ENCODE results near the gene RTN4R.
A peak's percentile ranks its signal among the peaks of the same experiment; 100 is the strongest.

The RTN4R gene

DNA sequence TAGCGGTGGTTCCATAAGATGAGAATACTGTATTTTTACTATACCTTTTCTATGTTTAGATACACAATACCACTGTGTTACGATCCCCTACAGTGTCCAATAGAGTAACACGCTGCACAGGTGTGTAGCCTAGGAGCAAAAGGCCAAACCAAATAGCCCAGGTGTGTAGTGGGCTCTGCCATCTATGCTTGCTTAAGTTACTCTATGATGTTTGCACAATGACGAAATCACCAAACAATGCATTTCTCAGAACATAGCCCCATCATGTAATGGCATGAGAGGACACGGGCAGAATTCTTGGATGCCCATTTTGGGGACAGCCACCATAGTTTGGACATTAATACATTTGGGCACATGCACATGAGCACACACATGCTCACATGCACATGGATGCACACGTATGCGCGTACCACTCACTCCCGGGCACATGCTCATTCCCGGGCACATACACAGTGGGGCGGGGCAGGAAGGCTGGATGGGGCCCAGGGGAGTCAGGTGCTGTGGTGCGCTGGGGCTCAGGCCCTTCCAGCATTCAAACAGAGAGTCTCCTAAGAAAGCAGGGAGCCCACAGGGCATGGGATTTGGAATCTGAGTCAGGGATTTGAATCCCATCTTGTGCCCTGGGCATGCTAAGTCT, 51.1 kb downstream of the RTN4R start:
- no peak for DNase-seq (ENCODE audit: low read depth in 2 of 2)

DNA sequence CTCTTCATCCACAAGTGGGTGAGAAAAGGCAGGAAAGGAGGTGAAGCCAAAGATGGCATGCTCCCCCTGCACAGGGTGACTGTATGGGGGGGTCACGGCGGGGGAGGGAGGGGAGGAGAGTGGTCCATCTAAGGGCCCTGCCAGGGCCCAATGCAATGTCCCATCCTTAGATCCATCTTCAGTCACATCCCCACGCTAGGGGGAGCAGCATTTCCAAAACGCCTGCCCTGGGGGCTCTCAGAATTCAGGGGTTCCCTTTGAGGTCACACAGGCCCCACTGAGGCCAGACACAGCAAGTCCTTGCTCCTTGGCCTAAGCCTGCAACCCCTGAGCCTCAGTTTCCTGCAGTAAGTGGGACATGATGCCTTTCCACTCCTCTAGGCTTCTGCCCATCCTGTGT, 52.4 kb downstream of the RTN4R start:
- no peak for DNase-seq (ENCODE audit: low read depth in 2 of 2)

DNA sequence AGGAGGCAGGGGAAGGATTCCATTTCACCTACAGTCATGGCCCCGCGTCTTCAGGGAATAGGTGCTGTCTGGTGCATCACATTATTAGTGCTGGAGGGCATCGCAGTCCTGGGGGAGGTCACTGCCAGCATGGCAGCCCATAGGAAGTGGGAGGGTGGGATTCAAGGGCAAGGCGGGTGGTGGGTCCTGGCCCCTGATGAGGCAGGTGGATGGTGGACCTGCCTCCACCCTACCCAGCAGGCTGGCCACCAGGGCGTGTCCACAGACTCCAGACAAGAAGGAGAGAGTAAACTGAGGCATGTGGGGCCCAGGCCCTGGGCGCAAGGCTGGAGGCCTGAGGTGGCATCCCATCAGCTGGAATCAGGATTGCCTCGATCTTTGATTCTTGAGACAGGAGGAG, 53.3 kb downstream of the RTN4R start:
- DNase-seq (ENCODE audit: low read depth in 2 of 2), result no peak

DNA sequence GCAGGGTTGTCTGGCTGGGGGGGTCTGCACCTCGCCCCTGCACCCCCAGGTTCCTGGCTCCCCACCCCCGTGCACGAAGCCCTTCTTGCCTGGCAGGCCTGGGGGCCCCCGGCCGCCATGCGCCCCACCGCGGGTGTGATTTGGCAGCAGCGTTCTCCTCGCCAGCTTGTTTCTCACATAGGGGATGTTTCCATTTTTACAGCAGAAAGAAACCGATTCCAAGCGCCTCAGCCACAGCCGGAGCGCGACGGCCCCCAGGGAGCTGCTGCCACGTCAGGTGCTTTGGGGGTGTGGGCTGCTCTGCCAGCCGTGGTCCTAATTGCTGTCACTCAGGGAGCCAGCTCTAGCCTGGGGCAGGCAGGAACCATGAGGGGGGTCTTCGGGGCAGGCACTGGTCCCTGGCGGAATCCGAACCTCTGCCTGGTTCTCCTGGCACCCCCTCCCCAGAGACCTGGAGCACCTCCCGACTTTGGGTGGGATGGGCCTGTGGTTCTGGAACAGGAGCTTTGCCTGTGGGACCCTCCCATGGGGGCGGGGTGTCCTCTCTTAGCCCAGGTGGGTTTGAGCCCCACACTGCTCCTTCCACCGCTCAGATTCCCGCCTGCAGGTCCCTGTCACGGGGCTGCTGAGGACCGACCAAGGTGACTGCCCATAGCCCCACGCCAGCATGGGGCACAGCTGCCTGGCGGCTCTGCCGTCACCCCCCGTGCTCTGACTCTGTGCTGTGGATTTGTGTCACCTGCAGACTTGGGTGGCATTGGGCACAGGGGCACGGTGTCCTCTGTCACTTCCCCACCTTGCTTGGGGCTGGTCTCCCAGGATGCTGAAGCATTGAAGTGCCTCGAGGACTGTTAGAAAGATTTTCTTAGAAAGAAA, 54.0 kb downstream of the RTN4R start:
- no peak for DNase-seq (ENCODE audit: low read depth in 2 of 2)

DNA sequence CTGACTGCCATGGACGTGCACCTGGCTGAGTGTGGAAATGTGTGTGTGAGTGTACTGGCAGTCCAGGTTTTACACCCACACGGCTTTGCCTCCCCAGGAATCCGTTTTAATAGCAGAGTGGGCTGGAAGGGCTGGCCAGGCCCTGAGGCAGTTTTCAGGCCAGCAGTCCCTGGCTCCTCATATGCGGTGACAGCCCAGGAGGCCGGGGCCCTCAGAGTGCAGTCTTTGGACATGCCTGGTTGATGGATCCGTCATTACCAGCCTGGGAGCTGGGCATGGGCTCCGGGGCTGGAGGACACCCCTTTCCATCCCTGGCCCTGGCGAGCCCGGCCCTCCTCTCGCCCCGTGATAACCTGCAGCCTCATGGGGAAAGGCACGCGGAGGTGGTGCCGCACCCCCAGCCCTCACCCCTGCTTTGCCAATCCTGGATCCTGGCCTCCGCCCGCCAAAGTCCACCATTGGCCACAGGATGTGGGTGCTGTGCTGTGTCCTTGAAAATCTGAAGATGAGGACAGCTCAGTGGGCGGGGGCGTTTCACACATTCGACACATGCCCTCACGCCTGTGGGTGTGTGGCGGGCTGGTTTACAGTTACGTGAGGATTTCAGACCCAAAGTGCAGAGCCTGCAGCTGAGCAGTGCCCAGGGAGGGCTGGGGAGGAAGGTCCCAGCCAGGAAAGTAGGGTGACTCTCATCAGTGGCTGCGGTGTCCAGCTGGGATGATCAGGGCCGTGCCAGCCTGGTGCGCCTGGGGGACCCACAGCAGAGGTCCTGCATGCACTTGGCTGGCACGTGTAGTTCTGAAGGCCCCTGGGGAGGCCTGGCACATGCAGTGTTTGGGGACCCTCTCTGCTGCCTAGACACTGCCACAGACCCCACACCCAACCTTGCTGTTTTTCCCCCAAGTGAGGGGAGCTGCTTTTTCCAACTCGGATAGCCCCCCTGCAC, 55.1 kb downstream of the RTN4R start:
- no peak for DNase-seq (ENCODE audit: low read depth in 2 of 2)

DNA sequence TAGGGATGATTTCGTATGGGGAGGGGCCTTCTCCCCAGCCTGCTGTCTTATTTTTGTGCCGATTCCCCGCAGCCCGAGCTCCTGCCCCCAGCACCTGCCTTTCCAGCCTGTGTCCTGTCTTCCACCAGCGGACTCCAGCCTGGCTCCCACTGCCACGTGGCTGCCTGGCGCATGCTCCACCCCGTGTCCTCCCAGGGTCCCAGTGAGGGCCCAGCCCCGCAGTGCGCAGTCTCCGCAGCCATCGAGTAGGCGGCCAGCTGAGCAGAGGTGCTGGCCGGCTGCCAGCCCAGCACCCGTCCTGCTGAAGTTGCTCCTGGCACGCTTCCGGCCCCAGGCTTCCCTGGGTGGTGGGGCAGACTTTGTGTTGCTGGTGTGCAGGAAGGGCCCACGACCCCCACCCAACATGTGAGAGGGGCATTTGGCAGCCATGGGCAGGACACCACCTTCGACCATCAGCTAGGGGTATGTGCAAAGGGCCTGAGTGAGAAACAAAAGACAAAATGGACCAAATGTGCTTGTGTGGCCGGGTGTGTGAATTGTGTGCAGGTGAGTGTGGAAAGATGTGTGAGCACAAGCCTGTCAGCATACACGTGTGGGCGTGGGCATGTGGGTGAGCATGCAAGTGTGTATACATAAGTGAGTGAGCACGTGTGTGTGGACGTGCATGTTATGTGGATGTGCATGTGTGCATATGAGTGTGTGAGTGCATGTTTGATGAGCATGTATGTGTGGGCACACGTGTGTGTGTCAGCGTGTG, 55.9 kb downstream of the RTN4R start:
- no peak for DNase-seq (ENCODE audit: low read depth in 2 of 2)

DNA sequence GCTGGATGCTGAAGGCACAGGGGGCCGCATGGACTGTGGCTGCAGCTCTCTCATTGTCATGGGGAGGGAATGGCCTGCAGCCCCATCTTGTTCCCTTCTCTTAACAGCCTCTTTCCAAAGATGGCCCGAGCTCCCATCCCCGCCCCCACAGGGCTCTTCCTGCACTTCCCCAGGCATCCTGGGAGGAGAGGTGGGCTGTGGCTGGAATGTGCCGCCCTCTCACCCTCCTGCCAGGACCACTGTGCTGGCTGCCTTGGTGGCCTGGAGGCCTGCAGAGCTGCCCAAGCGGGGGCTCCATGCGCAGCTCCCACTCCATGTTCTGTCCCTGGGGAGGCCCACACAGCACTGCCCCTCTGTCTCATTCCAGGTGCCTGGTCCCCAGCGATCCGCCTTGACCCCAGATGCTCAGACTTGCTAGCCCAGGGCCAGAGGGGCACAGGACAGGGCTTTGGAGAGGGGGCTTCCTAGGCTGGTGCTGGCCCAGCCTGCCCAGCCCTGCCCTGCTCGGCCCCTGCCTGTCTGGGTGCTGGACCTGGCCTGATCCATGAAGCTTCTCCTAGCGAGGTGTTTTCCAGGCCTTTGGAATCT, 56.6 kb downstream of the RTN4R start:
- no peak for DNase-seq (ENCODE audit: low read depth in 2 of 2)

DNA sequence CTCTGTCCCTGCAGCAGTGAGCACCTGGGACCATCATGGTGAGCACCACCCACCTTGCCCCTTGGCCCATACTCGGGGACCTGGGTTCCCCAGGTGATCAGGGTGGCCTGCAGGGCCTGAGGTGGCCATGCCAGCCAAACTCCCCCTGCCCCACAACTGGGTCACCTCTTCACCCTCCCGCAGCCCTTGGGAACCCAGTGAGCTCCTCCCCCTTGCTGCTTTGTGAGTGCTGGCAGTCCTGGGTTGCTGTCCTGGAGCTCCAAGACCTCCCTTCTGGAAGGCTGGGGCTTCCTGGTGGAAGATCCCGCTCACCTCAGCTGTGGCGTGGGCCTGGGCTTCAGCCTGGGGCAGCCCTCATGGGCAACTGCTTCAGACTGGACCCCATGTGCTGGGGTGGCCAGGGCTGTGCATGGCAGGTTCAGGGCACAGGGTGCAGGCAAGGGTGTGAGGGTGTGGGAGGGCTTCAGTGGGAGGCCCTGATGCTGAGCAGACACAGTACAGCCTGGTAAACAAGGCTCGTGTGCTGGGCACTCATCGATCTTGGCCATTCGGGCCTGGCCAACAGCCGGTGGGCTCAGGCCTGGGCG, 57.6 kb downstream of the RTN4R start:
- DNase-seq (ENCODE audit: low read depth in 2 of 2), result no peak

DNA sequence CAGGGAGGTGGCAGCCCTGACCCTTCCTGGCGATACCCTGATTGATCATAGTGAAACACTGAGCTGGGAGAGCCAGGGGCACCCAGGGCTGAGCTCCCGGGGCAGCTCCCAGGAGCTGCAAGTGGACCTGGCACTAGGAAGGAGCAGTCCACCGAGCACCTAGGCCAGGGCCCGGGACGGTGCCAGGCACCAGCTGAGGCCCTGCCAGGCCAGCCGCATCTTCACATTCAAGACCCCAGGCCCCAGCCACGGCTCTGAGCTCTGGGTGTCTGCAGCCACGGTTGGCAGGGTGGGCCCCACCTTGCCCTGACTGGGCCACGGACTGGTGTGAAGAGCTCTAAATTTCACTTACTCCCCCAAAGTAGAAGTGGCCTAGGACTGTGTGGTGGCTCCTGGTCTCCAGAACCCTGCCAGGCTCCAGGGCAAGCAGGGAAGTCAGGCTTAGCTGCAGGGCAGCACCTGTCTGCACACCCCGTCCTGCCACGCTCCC, 58.3 kb downstream of the RTN4R start:
- DNase-seq (ENCODE audit: low read depth in 2 of 2), result no peak

DNA sequence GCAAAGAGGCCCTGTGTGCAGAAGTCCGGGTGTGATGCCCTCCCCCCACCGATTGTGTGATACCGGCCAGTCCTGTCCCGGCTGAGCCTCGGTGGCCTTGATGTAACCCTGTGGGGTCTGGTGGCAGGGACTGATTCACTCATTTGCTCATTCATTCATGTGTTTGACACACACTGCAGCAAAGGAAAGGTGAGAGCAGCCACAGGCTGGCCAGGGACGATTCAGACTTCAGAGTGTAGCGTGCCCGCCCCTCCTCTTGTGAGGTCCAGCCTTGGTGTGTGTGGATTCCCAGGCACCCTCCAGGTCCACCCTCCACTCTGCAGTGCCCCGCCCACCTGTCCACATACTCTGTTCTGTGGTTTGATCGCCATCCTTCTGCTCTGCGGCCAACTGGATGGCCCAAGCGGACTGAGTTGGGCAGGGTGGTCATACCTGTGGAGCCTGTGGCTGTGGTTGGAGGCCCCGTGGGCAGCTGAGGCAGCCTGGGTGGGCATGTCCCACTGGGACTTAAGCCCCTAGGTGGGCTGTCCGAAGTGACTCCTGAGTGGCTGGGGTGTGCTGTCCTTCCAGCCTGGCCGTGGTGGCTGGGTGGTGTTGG, 59.3 kb downstream of the RTN4R start:
- DNase-seq (ENCODE audit: low read depth in 2 of 2), result no peak

DNA sequence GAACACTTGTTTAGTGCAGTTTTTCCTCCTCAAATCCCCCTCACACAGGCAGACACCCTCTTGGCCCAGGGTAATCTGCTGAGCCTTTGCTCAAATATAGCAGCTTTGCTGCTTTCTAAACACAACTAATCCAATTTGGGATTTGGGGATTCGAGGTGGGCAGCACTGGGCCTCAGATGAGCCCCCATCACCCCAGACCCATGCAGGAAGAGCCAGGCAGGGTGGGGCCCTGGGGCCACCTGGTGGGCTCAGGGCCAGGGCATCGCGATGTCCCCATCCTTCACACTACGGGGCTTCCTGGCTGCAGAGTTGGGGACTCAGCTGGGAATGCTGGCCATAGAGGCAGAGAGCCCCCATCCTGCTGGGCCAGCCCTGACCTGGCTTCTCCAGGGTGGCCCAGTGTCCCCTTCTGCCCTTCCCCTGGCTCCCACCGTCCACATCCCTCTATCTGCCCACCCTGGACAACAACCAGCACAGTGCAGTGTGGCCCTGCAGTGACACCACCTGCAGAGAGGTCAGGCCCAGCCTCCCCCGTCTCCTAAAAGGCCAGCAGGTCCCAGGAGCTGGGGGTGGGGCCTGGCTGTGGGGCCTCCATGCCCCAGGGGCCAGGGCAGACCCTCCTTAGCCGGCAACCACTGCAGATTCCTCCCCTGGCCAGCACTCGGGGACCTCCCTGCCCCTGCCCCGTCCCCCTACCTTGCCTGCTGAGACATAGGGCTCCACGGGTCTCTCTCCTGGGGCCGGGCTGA, 60.7 kb downstream of the RTN4R start:
- DNase-seq (ENCODE audit: low read depth in 2 of 2), result no peak

DNA sequence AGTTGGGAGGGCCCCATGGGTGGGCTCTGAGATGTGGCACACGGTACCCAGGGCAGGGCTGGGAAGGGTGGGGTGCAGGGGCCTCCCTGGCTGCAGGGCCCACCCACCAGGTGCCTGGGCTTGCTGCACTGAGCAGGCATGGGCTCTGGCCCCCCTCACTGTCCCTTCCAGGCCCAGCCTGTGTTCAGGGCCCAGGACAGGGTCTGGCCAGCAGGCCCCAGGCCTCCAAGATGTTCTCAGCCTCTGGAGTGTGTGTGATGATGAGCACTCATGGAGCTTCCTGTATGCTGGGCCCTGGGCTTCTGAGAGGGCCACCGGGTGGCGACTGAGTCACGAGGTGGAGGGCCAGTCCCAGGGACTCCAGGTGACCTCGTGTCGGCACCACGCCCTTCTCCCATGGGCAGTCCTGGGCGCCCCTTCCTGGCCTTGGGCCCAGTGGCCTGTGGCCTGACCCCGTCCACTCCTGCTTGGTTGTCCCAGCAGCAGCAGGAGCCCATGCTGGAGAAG, 61.4 kb downstream of the RTN4R start:
- DNase-seq (ENCODE audit: low read depth in 2 of 2), result no peak

DNA sequence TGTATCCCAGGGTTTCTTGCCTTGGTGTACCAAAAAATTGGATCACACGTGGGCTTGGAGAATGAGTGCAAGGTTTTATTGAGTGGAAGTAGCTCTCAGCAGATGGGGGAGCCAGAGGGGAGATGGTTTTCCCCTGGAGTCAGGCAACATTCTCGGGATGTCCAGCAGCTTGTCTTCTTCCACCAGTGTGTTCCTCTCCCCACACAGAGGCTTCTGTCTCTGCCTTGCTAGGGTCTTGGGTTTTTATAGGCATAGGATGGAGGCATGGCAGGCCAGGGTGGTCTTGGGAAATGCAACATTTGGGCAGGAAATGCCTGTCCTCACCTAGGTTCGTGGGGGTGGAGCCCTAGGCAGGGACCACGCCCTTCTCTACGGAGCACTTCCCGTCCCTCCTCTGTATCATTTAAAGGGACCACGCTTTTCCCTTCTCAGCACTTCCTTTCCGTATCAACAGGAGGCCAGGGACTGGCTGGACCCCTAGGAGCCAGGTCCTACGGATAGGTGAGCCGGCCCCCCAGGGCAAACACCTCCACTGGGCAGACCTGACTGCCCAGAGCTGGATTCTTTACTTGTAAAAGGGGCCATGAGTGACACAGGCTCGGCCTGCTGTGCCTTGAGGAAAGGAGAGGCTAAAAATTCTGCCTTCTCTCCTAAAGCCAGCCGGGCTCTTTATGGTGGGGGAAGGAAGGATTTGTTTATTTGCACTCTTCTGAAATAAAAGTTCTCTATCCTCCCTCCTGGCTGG, 62.0 kb downstream of the RTN4R start:
- DNase-seq (ENCODE audit: low read depth in 2 of 2), result peak; percentile 33 to 44

DNA sequence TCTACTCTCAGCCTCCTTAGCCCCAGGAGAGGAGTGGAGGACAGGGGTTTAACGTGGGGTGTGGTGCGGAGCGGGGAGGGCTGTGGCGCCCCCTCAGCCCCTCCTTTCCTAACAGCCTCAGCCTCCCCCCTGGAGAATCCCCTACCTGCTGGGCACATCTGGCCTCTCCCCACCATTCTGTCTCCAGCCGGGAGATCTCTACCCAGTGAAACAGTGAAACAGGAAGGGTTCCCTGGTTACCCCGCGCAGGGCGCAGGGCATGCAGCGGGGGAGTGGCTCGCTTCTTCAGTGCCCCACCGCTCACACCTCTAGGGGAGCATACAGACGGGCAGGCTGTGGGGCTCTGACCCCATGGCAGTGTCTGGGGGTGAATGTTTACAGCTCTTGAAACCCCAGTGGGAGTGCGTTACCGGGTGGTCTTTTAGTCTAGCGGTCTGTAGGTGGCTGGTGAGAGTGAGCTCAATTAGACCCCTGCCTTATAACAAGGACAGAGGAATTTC, 62.6 kb downstream of the RTN4R start:
- no peak for DNase-seq (ENCODE audit: low read depth in 2 of 2)

DNA sequence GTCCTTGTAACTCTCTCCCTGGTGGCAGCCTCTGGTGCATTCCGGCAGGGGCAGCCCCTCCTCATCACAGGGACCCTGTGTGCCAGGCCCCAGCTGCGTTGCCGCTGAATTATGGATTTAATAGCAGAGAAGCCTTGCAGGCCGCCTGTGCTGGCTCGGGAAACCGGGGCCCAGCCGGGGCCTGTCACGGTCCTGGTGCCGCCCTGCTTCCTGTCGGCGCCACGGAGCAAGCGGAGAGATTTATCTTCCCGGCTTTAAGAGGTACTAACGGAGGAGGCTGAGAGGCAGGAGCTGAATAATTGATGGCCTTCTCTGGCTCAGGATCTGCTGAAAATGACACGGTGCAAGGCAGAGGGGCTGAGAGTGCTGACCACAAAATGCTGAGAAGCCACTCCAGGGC, 63.3 kb downstream of the RTN4R start:
- DNase-seq (ENCODE audit: low read depth in 2 of 2), result no peak

DNA sequence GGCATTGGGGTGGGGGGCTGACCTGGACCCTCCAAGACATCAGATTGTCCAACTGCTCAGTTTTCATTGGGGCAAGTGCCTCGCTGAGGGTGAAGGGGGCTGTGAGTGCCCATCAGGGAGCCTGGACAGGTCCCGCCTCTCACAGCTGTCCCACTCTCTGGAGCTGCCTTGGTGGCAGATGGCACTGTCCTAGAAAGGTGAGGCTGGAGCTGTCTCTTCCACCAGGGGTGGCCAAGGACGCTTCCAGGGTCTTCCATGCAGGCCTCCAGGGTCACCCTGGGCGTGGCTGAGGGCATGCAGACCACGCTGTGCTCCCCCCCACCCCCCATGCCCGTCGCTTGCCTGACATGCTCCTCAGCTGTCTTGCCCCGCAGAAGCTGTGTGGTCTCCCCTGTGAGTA, 63.8 kb downstream of the RTN4R start:
- DNase-seq (ENCODE audit: low read depth in 2 of 2), result no peak

DNA sequence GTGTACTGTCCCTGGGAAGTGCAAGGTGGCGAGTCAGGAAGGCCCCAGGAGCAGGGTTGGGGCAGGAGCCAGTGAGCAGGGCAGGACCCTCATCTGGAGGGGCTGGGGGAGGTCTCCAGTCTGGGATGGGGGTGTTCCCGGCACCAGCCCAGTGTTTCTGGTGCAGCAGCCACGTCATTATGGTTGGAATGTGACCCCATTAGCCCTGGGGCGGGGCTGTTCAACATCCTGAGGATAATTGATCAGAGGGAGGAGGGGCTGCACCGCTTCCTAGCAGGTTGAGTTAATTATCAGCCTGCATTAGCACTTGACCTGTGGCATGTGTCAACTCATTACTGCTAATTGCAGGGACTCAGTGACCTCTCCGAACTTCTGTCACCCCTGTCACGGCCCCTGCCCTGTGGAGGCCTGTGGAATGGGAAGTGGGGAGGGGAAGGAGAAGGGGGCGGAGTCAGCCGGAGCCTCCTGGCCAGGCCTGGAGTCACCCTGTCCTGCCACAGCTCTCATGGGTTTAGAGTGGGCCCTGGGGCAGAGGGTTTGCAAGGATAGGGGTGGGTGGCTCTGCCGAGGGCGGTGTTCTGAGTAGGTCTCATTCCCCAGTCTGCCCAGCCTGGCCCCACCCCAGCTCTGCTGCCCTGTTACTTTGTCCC, 64.4 kb downstream of the RTN4R start:
- DNase-seq (ENCODE audit: low read depth in 2 of 2), result no peak

DNA sequence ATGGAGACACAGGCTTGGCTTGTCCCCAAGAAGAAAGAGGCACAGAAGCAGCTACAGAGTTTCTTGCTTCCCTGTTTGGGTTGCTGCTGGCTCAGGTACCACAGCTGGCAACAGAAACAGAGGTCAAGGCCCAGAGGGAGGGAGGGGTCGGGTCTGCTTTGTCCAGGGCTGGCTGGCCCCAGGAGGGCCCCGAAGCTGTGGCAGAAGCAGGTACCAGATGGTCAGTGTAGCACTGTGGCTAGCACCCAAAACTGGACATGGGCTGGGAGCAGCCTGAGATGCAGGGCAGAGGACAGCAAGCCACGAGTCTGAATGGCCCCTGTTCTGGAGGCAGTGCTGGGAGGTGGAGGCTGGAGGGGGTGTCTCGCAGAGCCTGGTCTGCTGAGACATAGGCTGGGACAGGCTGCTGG, 65.0 kb downstream of the RTN4R start:
- DNase-seq (ENCODE audit: low read depth in 2 of 2), result no peak

Measured in activated CD8-positive, alpha-beta memory T cell treated with anti-CD3 and anti-CD28 coated beads for 4 hours (primary cell).